ENCODE results near the gene KERA.

DNA sequence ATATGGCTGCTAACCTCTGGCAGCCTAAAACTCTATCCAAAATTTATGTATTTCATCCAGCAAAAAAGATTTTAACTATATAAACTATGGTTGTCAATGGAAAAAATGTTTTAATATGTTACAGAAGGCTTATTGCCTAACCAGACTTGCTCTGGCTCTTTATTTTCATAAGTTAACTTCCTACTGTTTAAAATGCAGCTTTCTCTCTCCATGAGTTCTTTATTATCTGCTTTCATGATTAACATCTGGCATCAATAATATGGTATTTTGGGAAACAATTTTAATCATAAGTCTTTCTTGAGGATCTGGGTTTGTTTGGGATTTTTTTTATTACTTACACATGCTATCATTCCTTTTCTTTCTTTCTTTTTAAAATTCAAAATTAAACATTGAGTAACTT is 20.5 kb downstream of the KERA start:
- TF ChIP-seq, protein P1, sequence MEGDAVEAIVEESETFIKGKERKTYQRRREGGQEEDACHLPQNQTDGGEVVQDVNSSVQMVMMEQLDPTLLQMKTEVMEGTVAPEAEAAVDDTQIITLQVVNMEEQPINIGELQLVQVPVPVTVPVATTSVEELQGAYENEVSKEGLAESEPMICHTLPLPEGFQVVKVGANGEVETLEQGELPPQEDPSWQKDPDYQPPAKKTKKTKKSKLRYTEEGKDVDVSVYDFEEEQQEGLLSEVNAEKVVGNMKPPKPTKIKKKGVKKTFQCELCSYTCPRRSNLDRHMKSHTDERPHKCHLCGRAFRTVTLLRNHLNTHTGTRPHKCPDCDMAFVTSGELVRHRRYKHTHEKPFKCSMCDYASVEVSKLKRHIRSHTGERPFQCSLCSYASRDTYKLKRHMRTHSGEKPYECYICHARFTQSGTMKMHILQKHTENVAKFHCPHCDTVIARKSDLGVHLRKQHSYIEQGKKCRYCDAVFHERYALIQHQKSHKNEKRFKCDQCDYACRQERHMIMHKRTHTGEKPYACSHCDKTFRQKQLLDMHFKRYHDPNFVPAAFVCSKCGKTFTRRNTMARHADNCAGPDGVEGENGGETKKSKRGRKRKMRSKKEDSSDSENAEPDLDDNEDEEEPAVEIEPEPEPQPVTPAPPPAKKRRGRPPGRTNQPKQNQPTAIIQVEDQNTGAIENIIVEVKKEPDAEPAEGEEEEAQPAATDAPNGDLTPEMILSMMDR (IDR thresholded peaks at IDR 0.05): no peak
- TF ChIP-seq POLR2AphosphoS5 (IDR thresholded peaks at IDR 0.05): no peak
- TF ChIP-seq POLR2A (IDR thresholded peaks at IDR 0.05): no peak
